Measurements from ENCODE around the gene TAOK3. TPM values are rescaled to one million over a fixed set of nuclear protein-coding genes. Genes with fewer than 3 reads are reported as not detected.

The TAOK3 gene
- total and polyA plus RNA-seq, 8 donors, result 7.5 to 131 (median 29.0) TPM

DNA sequence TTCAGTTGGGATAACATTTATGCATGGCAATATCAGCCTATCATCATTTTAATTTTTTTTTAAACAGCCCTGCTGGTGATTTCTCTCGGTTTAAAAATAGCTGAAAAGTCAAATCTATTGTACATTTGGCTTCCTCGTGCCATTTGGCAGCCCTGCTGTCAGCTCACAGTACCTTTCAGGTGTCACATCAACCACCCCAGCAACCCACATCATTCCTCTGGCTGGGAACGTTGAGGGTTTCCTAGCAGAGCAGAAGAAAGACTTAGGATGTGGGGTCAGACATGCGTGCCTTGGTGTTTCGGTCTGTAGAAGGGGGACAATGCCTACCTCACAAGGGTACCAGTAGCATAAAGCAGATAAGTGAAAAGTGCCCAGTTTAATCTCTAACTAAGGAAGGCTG is 221.0 kb downstream of the TAOK3 start:
- H3K36me3 ChIP-seq, result peaks cover 13 to 70% (median 69%) of the 10 kb centered on the region in 4 donors
- peaks cover 0 to 11% (median 1%) of the 10 kb centered on the region in 4 donors for H3K4me1 ChIP-seq
- H3K27ac ChIP-seq, result no peak overlapping the region
- no peaks in the 10 kb centered on the region for H3K27me3 ChIP-seq
- WGBS, 5 donors, result 76 to 85% (median 81%) methylated on average over 5 of the region's 5 CpGs
- H3K9me3 ChIP-seq, result no peaks in the 10 kb centered on the region
- DNase-seq, result no peak
- TF ChIP-seq CTCF (IDR thresholded peaks at IDR 0.05) (no peak), POLR2AphosphoS5 (IDR thresholded peaks at IDR 0.05) (no peak)
- intact Hi-C loops (cut with DNase I; ENCODE audit: low total_unique reads), result no loop called here
- no peak overlapping the region for H3K4me3 ChIP-seq

DNA sequence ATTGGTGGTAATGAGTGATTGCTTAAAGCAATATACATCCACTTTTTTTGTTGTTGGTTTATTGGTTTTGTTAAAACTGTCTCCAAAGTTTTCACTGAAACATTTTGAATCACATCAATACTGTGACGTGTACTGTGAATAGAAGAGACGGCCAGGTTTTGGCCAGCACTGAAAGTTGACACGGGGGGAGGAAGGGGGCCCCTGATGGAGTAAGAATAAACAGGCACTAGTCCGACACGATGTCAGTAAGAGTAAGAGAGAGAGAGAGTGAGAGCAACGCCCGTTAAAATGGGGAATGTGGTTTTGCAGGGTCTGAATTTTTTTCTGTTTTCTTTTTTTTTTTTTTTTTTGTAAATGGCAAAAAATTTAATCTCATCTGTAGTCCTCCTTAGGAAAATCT is 222.1 kb downstream of the TAOK3 start:
- DNase-seq, result no peak
- intact Hi-C loops (cut with DNase I; ENCODE audit: low total_unique reads), result no loop called here
- Histone ChIP-seq H3K27ac (no peak overlapping the region), H3K27me3 (no peaks in the 10 kb centered on the region), H3K4me1 (peaks cover 0 to 11% (median 1%) of the 10 kb centered on the region in 4 donors), H3K4me3 (no peak overlapping the region), H3K36me3 (peaks cover 15 to 71% (median 69%) of the 10 kb centered on the region in 4 donors), H3K9me3 (no peaks in the 10 kb centered on the region)
- WGBS, 5 donors, result 45 to 52% (median 48%) methylated on average over 7 of the region's 7 CpGs
- TF ChIP-seq EP300 (IDR thresholded peaks at IDR 0.05) (no peak), POLR2AphosphoS5 (IDR thresholded peaks at IDR 0.05) (no peak), POLR2A (IDR thresholded peaks at IDR 0.05) (no peak), CTCF (IDR thresholded peaks at IDR 0.05) (no peak)

DNA sequence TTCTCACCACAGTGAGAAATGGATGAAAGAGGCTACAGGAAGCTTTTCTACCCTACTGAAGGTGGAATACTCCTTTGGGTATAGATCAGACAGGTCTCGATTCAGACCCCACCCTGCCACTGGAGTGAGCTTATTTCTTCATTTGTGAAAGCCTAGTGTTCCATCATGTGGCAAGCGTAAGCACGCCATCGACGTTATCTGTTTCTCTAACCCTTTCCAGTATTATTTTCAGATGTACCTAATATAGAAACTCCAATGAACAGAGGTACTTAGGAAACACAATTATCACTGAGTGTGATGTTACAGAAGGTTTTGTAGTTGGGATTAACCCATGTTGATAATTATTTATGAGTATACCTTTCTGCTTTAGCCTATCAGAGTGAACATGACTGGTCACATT is 224.4 kb downstream of the TAOK3 start:
- TF ChIP-seq POLR2A (IDR thresholded peaks at IDR 0.05) (no peak), POLR2AphosphoS5 (IDR thresholded peaks at IDR 0.05) (no peak), CTCF (IDR thresholded peaks at IDR 0.05) (no peak), EP300 (IDR thresholded peaks at IDR 0.05) (no peak)
- DNase-seq, result no peak
- H3K27me3 ChIP-seq, result no peaks in the 10 kb centered on the region
- intact Hi-C loops (cut with DNase I; ENCODE audit: low total_unique reads), result no loop called here
- H3K4me1 ChIP-seq, result peaks cover 0 to 2% (median 0%) of the 10 kb centered on the region in 4 donors
- H3K27ac ChIP-seq, result no peak overlapping the region
- 91 to 98% (median 95%) methylated on average over 5 of the region's 5 CpGs for WGBS, 5 donors
- H3K36me3 ChIP-seq, result peaks cover 30 to 93% (median 91%) of the 10 kb centered on the region in 4 donors
- no peak overlapping the region for H3K4me3 ChIP-seq
- no peaks in the 10 kb centered on the region for H3K9me3 ChIP-seq

DNA sequence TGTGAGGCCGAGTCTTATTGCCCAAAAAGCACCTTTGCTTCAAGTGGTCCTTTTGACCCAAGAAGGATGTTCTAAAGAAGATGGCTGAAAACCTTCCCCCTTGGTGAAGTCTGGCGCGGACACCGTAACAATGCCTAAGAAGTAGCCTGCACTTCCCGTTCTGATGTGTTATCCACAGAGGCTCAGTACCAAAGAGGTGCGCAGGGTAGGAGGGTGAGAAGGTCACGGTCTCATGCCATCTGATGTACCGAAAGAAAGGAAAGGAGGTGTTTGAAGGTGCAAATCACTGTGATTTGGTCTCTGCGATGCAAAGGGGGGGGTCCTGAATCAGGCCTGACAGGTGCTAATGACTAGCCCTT is 226.9 kb downstream of the TAOK3 start:
- Histone ChIP-seq H3K4me3 (no peak overlapping the region), H3K27me3 (no peaks in the 10 kb centered on the region), H3K27ac (no peak overlapping the region), H3K4me1 (peaks cover 0 to 8% (median 0%) of the 10 kb centered on the region in 4 donors), H3K9me3 (no peaks in the 10 kb centered on the region), H3K36me3 (peaks cover 29 to 99% (median 96%) of the 10 kb centered on the region in 4 donors)
- no peak for DNase-seq
- WGBS, 5 donors, result 83 to 88% (median 84%) methylated on average over 9 of the region's 9 CpGs
- intact Hi-C loops (cut with DNase I; ENCODE audit: low total_unique reads), result no loop called here
- TF ChIP-seq POLR2AphosphoS5 (IDR thresholded peaks at IDR 0.05), result no peak

DNA sequence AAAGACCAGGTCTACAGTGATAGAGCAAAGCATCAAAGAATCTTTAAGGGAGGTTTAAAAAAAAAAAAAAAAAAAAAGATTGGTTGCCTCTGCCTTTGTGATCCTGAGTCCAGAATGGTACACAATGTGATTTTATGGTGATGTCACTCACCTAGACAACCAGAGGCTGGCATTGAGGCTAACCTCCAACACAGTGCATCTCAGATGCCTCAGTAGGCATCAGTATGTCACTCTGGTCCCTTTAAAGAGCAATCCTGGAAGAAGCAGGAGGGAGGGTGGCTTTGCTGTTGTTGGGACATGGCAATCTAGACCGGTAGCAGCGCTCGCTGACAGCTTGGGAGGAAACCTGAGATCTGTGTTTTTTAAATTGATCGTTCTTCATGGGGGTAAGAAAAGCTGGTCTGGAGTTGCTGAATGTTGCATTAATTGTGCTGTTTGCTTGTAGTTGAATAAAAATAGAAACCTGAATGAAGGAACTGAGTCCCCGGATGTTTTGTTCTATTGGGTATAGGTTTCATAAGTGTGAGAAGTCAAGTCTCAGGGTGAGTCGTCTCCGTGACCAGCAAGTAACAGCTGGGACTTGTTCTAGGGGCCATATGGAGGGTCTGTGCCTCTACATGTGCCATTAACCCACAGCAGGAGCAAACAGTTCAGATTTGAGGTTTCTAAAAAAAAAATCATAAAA is 227.5 kb downstream of the TAOK3 start:
- intact Hi-C loops (cut with DNase I; ENCODE audit: low total_unique reads), result no loop called here
- Histone ChIP-seq H3K27ac (no peak overlapping the region), H3K4me3 (no peak overlapping the region), H3K27me3 (no peaks in the 10 kb centered on the region), H3K36me3 (peaks cover 34 to 99% (median 98%) of the 10 kb centered on the region in 4 donors), H3K4me1 (peaks cover 0 to 8% (median 0%) of the 10 kb centered on the region in 4 donors), H3K9me3 (no peaks in the 10 kb centered on the region)
- TF ChIP-seq CTCF (IDR thresholded peaks at IDR 0.05) (no peak), POLR2AphosphoS5 (IDR thresholded peaks at IDR 0.05) (no peak), POLR2A (IDR thresholded peaks at IDR 0.05) (no peak), EP300 (IDR thresholded peaks at IDR 0.05) (no peak)
- 86 to 90% (median 88%) methylated on average over 7 of the region's 7 CpGs for WGBS, 5 donors
- DNase-seq, result no peak

Data from stomach (tissue), 9 donors.